ENCODE results near the gene SATB2.

The SATB2 gene

GRCh38 chr2:199457147-199458008 is at the start of gene SATB2:
TSS of gene SATB2 (minus strand) at chr2:199457939. CDS start at chr2:199456037, 1,902 bp downstream.
- no peak for DNase-seq (ENCODE audit: low spot score)

- no peak for DNase-seq (ENCODE audit: low spot score)
Observed at GRCh38 chr2:199505755-199506403, 48.1 kb upstream of the SATB2 start.

GRCh38 chr2:199503148-199503547 is 45.4 kb upstream of the SATB2 start:
- DNase-seq (ENCODE audit: low spot score), result no peak

- no peak for DNase-seq (ENCODE audit: low spot score)
Observed at GRCh38 chr2:199499005-199499404, 41.3 kb upstream of the SATB2 start.

GRCh38 chr2:199495147-199495546 is 37.4 kb upstream of the SATB2 start:
- no peak for DNase-seq (ENCODE audit: low spot score)

GRCh38 chr2:199490049-199490448 is 32.3 kb upstream of the SATB2 start:
- no peak for DNase-seq (ENCODE audit: low spot score)

- DNase-seq (ENCODE audit: low spot score), result peak; percentile 75
Observed at GRCh38 chr2:199488772-199489400, 31.1 kb upstream of the SATB2 start.

- peak; percentile 67 for DNase-seq (ENCODE audit: low spot score)
Observed at GRCh38 chr2:199485732-199486335, 28.1 kb upstream of the SATB2 start.

- no peak for DNase-seq (ENCODE audit: low spot score)
Observed at GRCh38 chr2:199484927-199485326, 27.2 kb upstream of the SATB2 start.

- DNase-seq (ENCODE audit: low spot score), result no peak
Observed at GRCh38 chr2:199480966-199481365, 23.2 kb upstream of the SATB2 start.

- DNase-seq (ENCODE audit: low spot score), result no peak
Observed at GRCh38 chr2:199477277-199477834, 19.6 kb upstream of the SATB2 start.

- peak; percentile 44 for DNase-seq (ENCODE audit: low spot score)
Observed at GRCh38 chr2:199471443-199472057, 13.8 kb upstream of the SATB2 start.

GRCh38 chr2:199470672-199471442 is 13.1 kb upstream of the SATB2 start:
- DNase-seq (ENCODE audit: low spot score), result no peak

GRCh38 chr2:199470361-199470671 is 12.6 kb upstream of the SATB2 start:
- no peak for DNase-seq (ENCODE audit: low spot score)

- no peak for DNase-seq (ENCODE audit: low spot score)
Observed at GRCh38 chr2:199469514-199470360, 12.0 kb upstream of the SATB2 start.

- no peak for DNase-seq (ENCODE audit: low spot score)
Observed at GRCh38 chr2:199468561-199469513, 11.1 kb upstream of the SATB2 start.

- no peak for DNase-seq (ENCODE audit: low spot score)
Observed at GRCh38 chr2:199467066-199467822, 9.5 kb upstream of the SATB2 start.

GRCh38 chr2:199466692-199467065 is 8.9 kb upstream of the SATB2 start:
- no peak for DNase-seq (ENCODE audit: low spot score)

Measured in pons (tissue), 1 donor.